Hepatocyte (in vitro differentiated cells): ENCODE measurements around the gene C7orf57. TPM values are rescaled to one million over a fixed set of nuclear protein-coding genes. Genes with fewer than 3 reads are reported as not detected.

Source experiments
- DNase-seq: peaks from one replicate; pipeline ENCODE4 v3.0.0-alpha.2; 2016; ENCODE audit warnings: low spot score
- H2AFZ ChIP-seq: fragments of 200-600 bp; sonication (generic); 2 replicates; pipeline ENCODE4 v1.6.0; 2016; ENCODE audit warnings: antibody characterized with exemption, mild to moderate bottlenecking
- H3K27ac ChIP-seq: fragments of 200-600 bp; sonication (generic); 2 replicates; pipeline ENCODE4 v1.5.1; 2016; ENCODE audit warnings: mild to moderate bottlenecking
- H3K27me3 ChIP-seq: fragments of 200-600 bp; sonication (generic); 2 replicates; pipeline ENCODE4 v1.6.1; 2016
- H3K36me3 ChIP-seq: fragments of 200-600 bp; sonication (generic); replicated peaks from 2 replicates; pipeline ENCODE4 v1.5.1; 2016; ENCODE audit warnings: low read depth; ENCODE audit not compliant: insufficient read depth
- H3K4me1 ChIP-seq: fragments of 200-600 bp; sonication (generic); 2 replicates; pipeline ENCODE4 v1.5.1; 2016; ENCODE audit warnings: mild to moderate bottlenecking, moderate library complexity; ENCODE audit not compliant: insufficient read depth
- H3K4me2 ChIP-seq: fragments of 200-600 bp; sonication (generic); 2 replicates; pipeline ENCODE4 v1.6.0; 2016
- H3K4me3 ChIP-seq: fragments of 200-600 bp; sonication (generic); 2 replicates; pipeline ENCODE4 v1.5.1; 2016; ENCODE audit warnings: mild to moderate bottlenecking
- H3K79me2 ChIP-seq: fragments of 200-600 bp; sonication (generic); 2 replicates; pipeline ENCODE4 v1.6.0; 2017; ENCODE audit warnings: mild to moderate bottlenecking
- H3K9me2 ChIP-seq: fragments of 200-600 bp; sonication (generic); replicated peaks from 2 replicates; pipeline ENCODE4 v1.6.0; 2017; ENCODE audit warnings: mild to moderate bottlenecking; ENCODE audit not compliant: insufficient read depth
- H3K9me3 ChIP-seq: fragments of 200-600 bp; sonication (generic); 2 replicates; pipeline ENCODE4 v1.5.1; 2016; ENCODE audit warnings: low read depth, mild to moderate bottlenecking
- H4K20me1 ChIP-seq: fragments of 200-600 bp; sonication (generic); 2 replicates; pipeline ENCODE4 v1.6.0; 2016; ENCODE audit warnings: mild to moderate bottlenecking; ENCODE audit not compliant: insufficient read depth, poor library complexity, severe bottlenecking
- CTCF ChIP-seq: fragments of 200-600 bp; sonication (generic); IDR thresholded peaks from 2 replicates; pipeline ENCODE4 v1.5.1; 2016; ENCODE audit warnings: antibody characterized with exemption, mild to moderate bottlenecking; ENCODE audit not compliant: poor library complexity
- EZH2 ChIP-seq: fragments of 200-600 bp; sonication (generic); IDR thresholded peaks from 2 replicates; pipeline ENCODE4 v1.6.1; 2016; ENCODE audit warnings: antibody characterized with exemption, mild to moderate bottlenecking, borderline replicate concordance
- EZH2phosphoT487 ChIP-seq: fragments of 200-600 bp; sonication (generic); IDR thresholded peaks from one replicate; pipeline ENCODE4 v1.6.1; 2018; ENCODE audit warnings: antibody characterized with exemption, mild to moderate bottlenecking, low read depth, moderate library complexity; ENCODE audit not compliant: unreplicated experiment, severe bottlenecking
- WGBS: methylation state at CpG from one replicate; pipeline ENCODE4 v1.1.6; 2016; ENCODE audit warnings: low lambda C conversion rate; ENCODE audit errors: missing lambda C conversion rate; 5-methylcytosine and 5-hydroxymethylcytosine counted together
- polyA plus RNA-seq: library from polyadenylated mRNA; unstranded; fragments of >200 nt; fragmentation: Nextera tagmentation; extraction: Ambion mirVana; gene quantifications from 2 replicates; pipeline ENCODE4 v1.2.1, GENCODE V29; 2016
- total RNA-seq: library from RNA; depleted of rRNA; stranded (reverse); fragments of >200 nt; gene quantifications from 2 replicates; pipeline ENCODE4 v1.2.3, GENCODE V29; 2014

Gene C7orf57
- total and polyA plus RNA-seq, 2 experiments from 2014 or later = 0.43 TPM; not detected in 1

GRCh38 chr7:48105045-48105444 is 69.7 kb downstream of the C7orf57 start:
- no peak for DNase-seq
- Histone ChIP-seq H3K4me1 (no peaks in the 10 kb centered on the region), H2AFZ (no peak overlapping the region), H3K36me3 (no peaks in the 10 kb centered on the region), H3K27me3 (no peaks in the 10 kb centered on the region), H4K20me1 (no peaks in the 10 kb centered on the region), H3K9me2 (no peaks in the 10 kb centered on the region), H3K4me3 (no peak overlapping the region), H3K27ac (no peak overlapping the region), H3K4me2 (no peak overlapping the region), H3K9me3 (no peaks in the 10 kb centered on the region), H3K79me2 (no peaks in the 10 kb centered on the region)
- WGBS = over 99% methylated on average over 5 of the region's 5 CpGs
- TF ChIP-seq EZH2phosphoT487 (no peak), CTCF (no peak), EZH2 (no peak)

- H3K36me3 ChIP-seq = no peaks in the 10 kb centered on the region
- H2AFZ ChIP-seq = no peak overlapping the region
- H3K27ac ChIP-seq = no peak overlapping the region
- no peaks in the 10 kb centered on the region for H3K27me3 ChIP-seq
- H4K20me1 ChIP-seq = no peaks in the 10 kb centered on the region
- DNase-seq = no peak
- no peaks in the 10 kb centered on the region for H3K9me3 ChIP-seq
- no peaks in the 10 kb centered on the region for H3K9me2 ChIP-seq
- no peaks in the 10 kb centered on the region for H3K79me2 ChIP-seq
- no peak for TF ChIP-seq CTCF
- TF ChIP-seq EZH2 = no peak
- no peak for TF ChIP-seq EZH2phosphoT487
- 96% methylated on average over 29 of the region's 29 CpGs for WGBS
- no peak overlapping the region for H3K4me3 ChIP-seq
- no peak overlapping the region for H3K4me2 ChIP-seq
- no peaks in the 10 kb centered on the region for H3K4me1 ChIP-seq
These were observed 71.7 kb downstream of the C7orf57 start for GRCh38 chr7:48106906-48107659.

GRCh38 chr7:48107926-48108472 is 72.7 kb downstream of the C7orf57 start:
- no peak overlapping the region for H2AFZ ChIP-seq
- no peak overlapping the region for H3K4me3 ChIP-seq
- no peak for DNase-seq
- TF ChIP-seq EZH2 (no peak), EZH2phosphoT487 (no peak), CTCF (no peak)
- H3K9me3 ChIP-seq = no peaks in the 10 kb centered on the region
- WGBS = 93% methylated on average over 18 of the region's 18 CpGs
- H3K4me2 ChIP-seq = no peak overlapping the region
- H3K27ac ChIP-seq = no peak overlapping the region
- H3K9me2 ChIP-seq = no peaks in the 10 kb centered on the region
- H3K4me1 ChIP-seq = no peaks in the 10 kb centered on the region
- H3K27me3 ChIP-seq = no peaks in the 10 kb centered on the region
- H3K36me3 ChIP-seq = no peaks in the 10 kb centered on the region
- no peaks in the 10 kb centered on the region for H4K20me1 ChIP-seq
- no peaks in the 10 kb centered on the region for H3K79me2 ChIP-seq
